Measurements from ENCODE around the gene RNF130. TPM values are rescaled to one million over a fixed set of nuclear protein-coding genes. Genes with fewer than 3 reads are reported as not detected.
"Not testable (repeated sequence)": the region's sequence is repeated elsewhere in the genome, so short reads cannot be mapped to it uniquely, and the experiment has no call there.

Gene RNF130
- total RNA-seq, 1 donor from 2014 or later = 49.8 TPM

DNA sequence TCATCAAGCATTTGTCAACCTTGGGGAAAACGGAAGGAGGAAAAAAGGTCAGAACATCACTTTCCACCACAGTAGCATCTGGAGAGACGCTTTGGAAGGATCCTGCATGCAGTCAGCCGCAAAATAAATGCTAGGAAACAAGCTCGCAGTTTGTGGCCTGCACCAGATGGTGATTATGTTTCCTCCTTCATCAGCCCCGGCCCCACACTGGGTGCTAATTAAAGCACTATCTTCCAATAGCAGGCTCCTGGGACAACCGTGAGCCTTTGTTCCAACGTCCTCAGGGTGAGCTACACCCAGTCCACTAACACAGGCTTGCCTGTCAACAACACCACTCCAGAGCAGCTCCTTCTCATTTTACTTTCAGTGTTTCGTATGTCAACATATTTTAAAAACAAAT, 64.0 kb downstream of the RNF130 start:
- DNase-seq (no peak), ATAC-seq (ENCODE audit: poor library complexity) (peak; percentile 84)
- intact Hi-C loops (cut with DNase I) = no loop called here

DNA sequence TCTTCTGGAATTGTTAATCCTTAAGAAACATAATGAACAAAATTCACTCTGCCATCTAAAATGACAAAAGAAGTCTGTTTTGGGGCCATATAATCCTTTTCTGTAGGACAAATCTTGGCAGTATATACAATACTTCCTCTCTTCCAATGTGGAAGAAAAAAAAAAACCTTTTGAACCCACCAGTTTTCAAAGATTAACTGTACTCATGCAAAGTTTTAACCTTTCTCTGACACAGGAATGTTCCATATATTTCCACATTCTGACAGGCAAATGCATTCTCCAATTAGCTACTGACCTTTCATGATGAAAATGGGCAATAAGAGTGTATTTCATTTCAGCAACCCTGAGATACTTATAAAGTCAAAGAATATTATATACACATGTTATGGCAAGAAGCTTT, 65.4 kb downstream of the RNF130 start:
- intact Hi-C loops (cut with DNase I) = no loop called here
- ATAC-seq (ENCODE audit: poor library complexity) (no peak), DNase-seq (no peak)

DNA sequence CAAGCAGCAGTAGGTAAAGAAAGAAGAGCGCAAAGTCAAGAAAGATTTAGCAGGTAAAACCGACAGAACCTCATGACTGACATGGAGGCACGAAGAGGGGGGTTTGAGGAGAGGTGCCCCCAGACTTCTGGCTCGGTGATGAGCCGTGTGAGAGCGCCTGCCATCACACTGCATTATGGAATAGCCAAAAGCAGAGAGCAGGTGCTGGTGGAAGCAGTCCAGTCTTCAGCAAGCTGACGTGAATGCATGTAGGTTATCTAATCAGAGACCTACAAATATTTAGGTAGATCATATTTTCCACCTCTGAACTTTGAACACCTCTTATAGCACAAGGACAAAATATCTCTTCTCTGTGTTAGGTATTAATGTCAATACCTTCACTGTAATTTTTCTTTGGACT, 68.4 kb downstream of the RNF130 start:
- no peak for DNase-seq

DNA sequence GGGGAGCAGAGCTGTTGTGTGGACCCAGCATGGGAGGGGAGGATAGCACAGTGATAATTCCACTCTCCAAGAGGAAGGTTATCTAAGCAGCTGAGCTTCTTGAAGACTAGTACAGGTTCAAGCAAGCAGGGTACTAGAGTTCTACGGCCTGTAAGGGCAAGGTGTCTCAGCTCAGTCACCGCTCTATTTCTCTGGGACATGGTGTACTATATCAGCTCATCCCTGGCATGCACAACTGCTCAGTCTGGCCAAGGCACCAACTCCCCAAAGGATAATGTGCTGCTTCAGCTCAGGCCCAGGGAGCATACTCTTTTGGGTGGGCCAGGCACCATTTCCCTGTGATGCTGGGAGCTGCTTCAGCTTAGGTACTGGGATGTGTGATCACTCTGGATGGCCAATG, 69.8 kb downstream of the RNF130 start:
- ATAC-seq (ENCODE audit: poor library complexity) = no peak
- intact Hi-C loops (cut with DNase I) = no loop called here
- DNase-seq = no peak

More for the DNA sequence above, 68.4 kb downstream of the RNF130 start:
- no peak for ATAC-seq (ENCODE audit: poor library complexity)
- intact Hi-C loops (cut with DNase I) = no loop called here

DNA sequence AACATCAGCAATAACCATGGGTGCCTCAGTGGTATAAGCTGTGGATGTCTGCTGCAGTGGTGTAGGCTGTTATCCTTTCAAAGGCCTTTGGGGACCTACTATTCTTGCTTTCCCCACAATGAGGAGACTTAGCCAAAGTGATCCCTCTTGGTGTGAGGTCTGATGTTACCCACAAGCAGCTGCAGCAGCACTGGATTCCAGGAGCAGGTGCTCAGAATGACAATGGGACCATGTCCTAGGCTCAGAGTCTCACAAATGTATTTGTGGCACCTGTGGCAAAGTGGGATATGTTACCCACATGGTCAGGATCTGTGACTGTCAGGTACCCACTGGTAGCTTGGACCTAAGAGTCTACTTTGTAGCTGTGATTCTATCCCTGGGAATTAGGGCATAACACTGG, 70.4 kb downstream of the RNF130 start:
- intact Hi-C loops (cut with DNase I) = no loop called here
- DNase-seq (no peak), ATAC-seq (ENCODE audit: poor library complexity) (no peak)

DNA sequence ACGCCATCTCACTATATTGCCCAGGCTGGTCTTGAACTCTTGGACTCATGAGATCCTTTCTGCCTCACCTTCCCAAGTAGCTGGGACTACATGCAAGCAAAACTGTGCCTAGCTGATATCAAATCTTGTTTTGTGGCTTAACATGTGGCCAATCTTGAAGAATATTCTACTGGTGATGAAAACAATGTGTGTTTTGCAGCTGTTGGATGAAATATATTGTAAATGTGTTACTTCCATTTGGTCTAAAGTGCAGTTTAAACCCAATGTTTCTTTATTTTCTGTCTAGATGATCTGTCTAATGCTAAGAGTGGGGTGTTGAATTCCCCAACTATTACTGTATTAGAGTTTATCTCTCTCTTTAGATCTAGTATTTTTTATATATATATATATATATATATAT, 73.1 kb downstream of the RNF130 start:
- DNase-seq = no peak
- intact Hi-C loops (cut with DNase I) = no loop called here
- no peak for ATAC-seq (ENCODE audit: poor library complexity)

DNA sequence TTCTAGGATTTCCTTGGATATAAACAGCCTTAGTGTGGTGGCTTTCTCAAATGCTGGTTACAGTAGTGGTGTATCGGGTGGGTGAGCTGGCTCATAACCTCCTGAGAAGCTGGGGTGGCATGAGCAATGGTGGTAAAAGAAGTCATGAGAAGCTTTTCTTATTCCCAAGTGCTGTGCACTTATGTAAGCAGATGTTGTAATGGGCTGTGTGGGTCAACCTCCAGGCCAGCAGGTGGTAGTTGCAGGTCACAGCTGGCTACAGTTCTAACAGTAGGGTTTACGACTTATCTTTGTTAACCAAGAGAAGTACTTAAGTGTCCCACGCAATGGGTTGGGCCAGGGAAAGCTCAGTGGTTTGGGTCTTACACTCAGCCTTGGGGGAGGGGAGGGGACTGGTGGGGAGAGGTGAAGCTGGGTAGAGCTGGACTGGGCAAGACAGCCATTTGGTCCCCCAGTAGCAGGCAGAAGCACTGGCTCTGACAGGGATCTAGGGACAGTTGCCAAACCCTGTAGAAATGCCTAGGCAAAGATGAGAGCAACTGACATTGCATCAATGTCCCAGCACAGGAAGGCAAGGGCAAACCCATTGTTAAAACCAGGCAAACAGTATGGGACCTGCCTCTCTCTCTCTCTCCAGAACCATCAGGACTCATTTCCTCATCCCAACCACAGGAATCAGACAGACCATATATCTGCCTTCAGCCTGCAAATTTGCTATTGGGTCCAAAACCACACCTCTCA, 76.8 kb downstream of the RNF130 start:
- intact Hi-C loops (cut with DNase I) = no loop called here
- ATAC-seq (ENCODE audit: poor library complexity) = no peak
- DNase-seq = no peak

DNA sequence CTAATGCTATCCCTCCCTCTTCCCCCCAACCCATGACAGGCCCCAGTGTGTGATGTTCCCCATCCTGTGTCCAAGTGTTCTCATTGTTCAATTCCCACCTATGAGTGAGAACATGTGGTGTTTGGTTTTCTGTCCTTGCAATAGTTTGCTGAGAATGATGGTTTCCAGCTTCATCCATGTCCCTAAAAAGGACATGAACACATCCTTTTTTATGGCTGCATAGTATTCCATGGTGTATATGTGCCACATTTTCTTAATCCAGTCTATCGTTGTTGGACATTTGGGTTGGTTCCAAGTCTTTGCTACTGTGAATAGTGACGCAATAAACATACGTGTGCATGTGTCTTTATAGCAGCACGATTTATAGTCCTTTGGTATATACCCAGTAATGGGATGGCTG, 78.7 kb downstream of the RNF130 start:
- ATAC-seq (ENCODE audit: poor library complexity); DNase-seq; intact Hi-C loops (cut with DNase I): not testable (repeated sequence)

DNA sequence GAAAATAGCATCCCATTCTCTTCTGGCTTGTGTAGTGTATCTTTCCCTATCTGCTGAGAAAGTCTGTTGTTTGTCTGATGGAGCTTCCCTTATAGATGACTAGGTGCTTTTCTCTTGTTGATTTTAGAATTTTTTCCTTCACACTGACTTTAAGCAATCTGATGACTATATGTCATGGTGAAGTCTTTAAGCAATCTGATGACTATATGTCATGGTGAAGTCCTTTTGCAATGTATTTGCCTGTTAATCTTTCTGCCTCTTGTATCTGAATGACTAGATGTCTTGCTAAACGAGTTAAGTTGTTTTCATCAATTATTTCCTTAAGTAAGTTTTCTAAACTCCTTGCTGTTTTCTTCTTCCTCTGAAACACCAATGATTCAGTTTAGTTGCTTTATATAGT, 80.5 kb downstream of the RNF130 start:
- intact Hi-C loops (cut with DNase I) = no loop called here
- ATAC-seq (ENCODE audit: poor library complexity) = no peak

DNA sequence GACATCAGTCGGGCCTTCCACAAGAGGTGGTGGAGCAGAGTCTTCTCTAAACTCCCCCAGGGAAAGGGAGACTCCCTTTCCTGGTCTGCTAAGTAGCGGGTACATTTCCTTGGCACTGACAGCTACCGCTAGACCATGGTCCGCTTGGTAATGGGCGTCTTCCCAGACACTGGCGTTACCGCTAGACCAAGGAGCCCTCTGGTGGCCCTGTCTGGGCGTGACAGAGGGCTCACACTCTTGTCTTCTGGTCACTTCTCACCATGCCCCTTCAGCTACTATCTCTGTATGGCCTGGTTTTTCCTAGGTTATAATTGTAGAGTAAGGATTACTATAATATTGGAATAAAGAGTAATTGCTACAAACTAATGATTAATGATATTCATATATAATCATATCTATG, 81.0 kb downstream of the RNF130 start:
- DNase-seq; ATAC-seq (ENCODE audit: poor library complexity); intact Hi-C loops (cut with DNase I): not testable (repeated sequence)

More for the DNA sequence above, 80.5 kb downstream of the RNF130 start:
- DNase-seq = no peak

DNA sequence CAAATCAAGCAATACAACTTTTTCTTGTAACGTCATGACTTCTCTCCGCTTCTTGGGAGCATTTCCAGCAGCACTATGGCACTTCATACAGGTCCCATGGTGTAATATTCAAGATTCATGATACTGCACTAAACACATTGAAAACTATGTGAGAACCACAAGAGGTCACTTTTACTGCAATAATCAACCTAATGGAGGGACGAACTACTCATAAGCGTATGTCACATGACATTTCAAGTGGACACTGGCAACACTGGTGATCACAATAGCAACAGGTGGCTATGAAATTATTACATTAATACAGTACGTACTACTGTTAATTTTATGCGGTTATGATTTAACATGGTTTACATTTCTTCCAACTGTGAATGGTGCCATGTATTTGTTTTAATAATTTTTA, 85.2 kb downstream of the RNF130 start:
- intact Hi-C loops (cut with DNase I) = loop anchor here (5.0 to 10.0 kb wide), 2 partner anchors 88 to 106 kb away; partner anchors contain the start of gene RNF130
- no peak for DNase-seq
- peak; percentile 81 for ATAC-seq (ENCODE audit: poor library complexity)

DNA sequence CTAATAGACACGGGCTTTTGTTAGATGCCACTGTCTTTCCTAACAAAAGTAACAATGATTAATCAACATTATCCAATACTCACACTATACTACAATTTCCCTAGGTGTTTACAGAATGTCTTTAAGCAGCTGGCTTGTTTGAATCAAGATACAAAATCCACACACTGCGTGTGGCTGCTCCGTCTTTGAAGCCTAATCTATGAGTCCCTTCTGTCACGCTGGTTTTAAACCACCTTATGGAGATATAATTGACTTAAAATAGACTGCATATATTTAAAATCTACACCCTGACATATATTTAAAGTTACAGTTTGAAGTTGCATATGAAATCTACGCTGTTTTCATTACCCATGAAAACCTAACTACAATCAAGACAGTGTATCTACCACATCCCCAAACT, 89.9 kb downstream of the RNF130 start:
- ATAC-seq (ENCODE audit: poor library complexity) = no peak
- intact Hi-C loops (cut with DNase I) = loop anchor here (10.0 kb wide), 1 partner anchor 93 kb away; the partner anchor contains the start of gene RNF130
- DNase-seq = no peak

DNA sequence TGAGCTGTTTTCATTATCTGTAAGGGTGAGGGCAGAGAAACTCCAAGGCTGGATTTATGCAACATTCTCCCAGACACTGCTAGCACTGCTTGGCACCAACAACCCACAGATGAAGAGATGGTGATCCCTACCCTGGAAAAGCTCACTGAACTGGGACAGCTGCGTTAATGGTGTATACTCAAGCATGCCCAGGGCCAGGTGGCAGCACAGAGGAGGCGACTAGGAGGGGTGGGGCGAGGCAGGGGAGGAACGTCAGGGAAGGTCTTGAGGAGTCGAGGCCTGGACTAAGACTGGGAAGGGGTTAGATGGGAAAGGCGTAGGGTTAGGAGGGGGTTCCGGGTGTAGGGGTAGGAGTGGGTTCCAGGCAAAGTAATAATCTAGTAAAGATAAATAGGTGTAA, 90.8 kb downstream of the RNF130 start:
- ATAC-seq (ENCODE audit: poor library complexity) (no peak), DNase-seq (no peak)
- intact Hi-C loops (cut with DNase I) = loop anchor here (10.0 kb wide), 1 partner anchor 94 kb away; the partner anchor contains the start of gene RNF130

DNA sequence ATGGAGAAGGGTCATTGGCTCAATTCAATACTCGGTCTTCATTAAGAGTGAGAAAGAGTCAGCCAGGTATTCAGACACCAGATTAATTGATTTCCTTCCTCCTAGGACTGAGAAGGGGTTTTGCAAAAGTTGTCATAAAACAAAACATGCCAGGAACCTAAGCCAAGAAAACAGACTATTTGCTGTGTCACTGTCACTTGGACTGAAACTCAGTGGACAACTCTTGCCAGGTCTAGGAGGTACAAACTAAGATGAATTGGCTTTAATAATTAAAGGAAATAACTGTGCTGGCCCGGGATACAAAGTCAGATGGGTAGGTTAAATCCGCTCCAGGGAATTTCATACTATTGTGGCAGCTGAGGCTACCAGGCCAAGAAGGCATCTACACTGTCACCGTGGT, 92.8 kb downstream of the RNF130 start:
- ATAC-seq (ENCODE audit: poor library complexity) (no peak), DNase-seq (no peak)
- intact Hi-C loops (cut with DNase I) = no loop called here

DNA sequence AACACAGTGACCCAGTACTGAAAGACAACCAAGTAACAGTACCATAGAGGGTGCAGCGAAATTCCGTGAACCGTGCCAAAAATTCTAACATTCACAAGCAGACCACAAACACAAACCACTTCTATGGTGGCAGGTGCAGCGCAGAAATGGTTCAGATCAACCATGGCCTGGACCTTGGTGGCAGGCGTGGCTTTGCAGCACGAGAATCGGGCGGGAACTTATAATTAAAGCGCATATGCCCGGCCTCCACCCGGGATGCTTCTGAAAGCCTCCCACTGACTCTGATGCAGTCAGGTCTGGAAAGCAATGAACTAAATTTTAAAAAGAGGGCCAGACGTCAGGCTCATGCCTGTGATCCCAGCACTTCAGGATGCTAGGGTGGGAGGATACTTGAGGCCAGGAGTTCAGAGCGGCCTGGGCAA, 95.8 kb downstream of the RNF130 start:
- no peak for ATAC-seq (ENCODE audit: poor library complexity)
- intact Hi-C loops (cut with DNase I) = no loop called here
- no peak for DNase-seq

DNA sequence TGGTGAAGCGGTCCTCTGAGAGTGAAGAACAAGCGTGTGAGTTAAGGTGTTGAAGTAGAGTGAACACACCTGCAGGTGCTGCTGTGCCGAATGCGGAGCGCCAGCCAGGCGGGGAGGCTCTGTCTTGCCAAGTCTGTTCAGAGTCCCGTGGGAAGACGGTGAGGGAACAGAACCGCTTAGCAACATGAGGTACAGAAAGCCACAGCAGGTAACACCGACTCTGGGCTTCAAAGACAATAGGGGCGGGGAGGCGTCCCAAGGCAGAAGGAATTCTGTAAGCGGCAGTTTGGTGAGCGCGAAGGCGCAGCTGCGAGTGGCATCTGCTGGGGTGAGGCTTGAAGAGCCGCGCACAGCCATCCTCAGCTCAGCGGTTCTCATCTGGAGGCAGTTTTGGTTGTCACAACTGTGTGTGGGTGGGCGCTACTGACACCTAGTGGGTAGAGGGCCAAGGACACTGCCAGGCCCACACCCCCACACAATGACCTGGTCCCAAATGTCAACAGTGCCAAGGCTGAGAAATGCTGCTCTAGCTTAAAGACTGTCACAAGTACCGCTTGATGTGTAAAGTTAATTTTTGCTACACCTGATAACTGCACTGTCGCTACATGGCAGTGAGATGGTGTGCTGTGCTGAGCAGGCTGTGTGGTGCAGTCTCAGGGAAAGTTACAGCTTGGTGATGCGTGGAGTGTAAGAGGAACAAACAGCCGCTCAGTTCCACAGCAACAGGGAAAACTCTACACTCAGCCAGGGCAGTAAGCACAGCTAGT, 96.4 kb downstream of the RNF130 start:
- no peak for DNase-seq
- ATAC-seq (ENCODE audit: poor library complexity) = peak; percentile 75
- intact Hi-C loops (cut with DNase I) = no loop called here

DNA sequence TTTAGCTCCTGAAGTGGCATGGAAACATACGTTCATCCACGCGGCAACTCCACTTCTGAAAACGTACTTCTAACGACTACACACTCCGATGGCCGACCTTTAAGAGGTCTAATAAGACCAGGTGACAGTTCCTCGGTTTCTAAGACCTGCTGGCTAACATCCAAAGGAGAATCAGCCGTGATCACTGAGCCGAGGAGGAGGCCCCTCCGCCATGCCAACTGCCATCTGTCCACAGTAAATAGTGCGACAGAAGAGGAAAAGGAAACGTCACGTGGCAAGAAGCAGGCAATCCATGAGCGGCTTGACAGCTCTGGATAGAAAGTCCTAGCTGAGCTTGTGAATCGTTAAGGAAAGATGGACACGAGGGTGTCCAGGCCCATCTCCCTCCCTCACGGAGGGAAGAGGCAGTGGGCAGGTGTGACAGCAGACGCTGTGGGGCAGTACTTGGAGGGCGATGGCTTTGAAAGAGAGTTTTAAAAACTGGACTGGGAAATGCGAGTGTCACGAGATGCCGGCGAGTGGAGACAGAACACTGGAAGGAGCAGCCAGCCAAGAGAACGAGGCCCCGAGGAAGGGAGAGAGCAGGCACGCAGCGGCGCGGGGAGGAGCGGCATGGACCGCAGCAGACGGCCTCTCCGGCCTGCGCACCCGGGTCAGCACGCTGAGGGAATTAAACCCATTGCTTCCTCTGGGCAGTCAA, 97.2 kb downstream of the RNF130 start:
- intact Hi-C loops (cut with DNase I) = no loop called here
- ATAC-seq (ENCODE audit: poor library complexity) = no peak
- DNase-seq = no peak

DNA sequence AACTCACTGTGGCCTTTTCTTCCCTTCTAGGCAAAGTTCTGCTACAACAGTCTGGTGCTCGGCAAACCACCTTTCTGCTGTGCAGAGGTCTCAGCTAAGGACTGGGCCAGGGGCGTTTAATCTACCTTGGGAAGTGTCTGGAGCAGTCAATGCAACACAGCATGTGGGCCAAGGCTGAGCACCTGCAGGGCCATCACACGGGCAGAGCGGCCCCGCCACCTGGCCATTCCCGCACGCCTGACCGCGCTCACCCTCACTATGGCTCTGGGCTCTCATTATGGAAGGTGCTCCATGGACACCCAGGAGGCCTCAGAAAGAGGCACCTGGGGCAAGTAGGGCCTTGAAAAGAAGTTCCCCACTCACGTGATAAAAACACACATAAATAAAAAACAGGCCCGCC, 98.2 kb downstream of the RNF130 start:
- intact Hi-C loops (cut with DNase I) = no loop called here
- no peak for ATAC-seq (ENCODE audit: poor library complexity)

DNA sequence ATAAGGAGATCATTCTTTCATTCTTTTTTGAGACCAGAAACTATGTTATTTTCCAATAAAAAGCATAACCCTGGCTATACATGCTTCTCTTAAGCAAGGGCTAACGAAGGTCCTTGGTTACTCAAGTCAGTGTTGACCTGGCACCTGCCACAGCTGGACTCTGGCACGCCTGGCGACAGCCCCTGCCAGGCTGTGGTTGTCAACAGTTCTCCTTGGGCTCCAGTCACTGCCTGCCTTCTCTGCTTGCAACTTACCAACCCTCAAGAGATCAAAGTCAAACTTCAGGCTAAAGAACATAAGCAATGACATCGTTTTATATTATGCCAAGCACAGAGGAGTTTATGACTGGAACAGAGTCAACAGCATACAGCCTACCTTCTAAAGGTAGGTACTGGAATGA, 102.4 kb downstream of the RNF130 start:
- intact Hi-C loops (cut with DNase I) = no loop called here
- no peak for DNase-seq
- ATAC-seq (ENCODE audit: poor library complexity) = no peak

More for the DNA sequence above, 98.2 kb downstream of the RNF130 start:
- no peak for DNase-seq
